ENCODE measurements around the gene BEST3.
"Not testable (repeated sequence)": the region's sequence is repeated elsewhere in the genome, so short reads cannot be mapped to it uniquely, and the experiment has no call there.

Gene BEST3

GRCh38 chr12:69676257-69677012, 22.7 kb downstream of the BEST3 start:
- Histone ChIP-seq H3K4me1 (no peaks in the 10 kb centered on the region), H3K9ac (no peak overlapping the region), H3K4me3 (no peak overlapping the region), H3K9me3 (replicated peaks in 1 of 11) (no peaks in the 10 kb centered on the region), H3K36me3 (no peaks in the 10 kb centered on the region), H3K27me3 (no peaks in the 10 kb centered on the region), H3K4me2 (no peak overlapping the region), H3K27ac (no peak overlapping the region), H4K20me1 (no peaks in the 10 kb centered on the region)
- TF ChIP-seq Cebpa-rat (IDR thresholded peaks at IDR 0.05): no peak

GRCh38 chr12:69672195-69672594, 26.9 kb downstream of the BEST3 start:
- Histone ChIP-seq H3K4me3 (no peak overlapping the region), H3K4me2 (no peak overlapping the region), H3K9me3 (replicated peaks in 1 of 11) (no peaks in the 10 kb centered on the region), H3K4me1 (no peaks in the 10 kb centered on the region), H3K9ac (no peak overlapping the region), H3K27ac (no peak overlapping the region), H4K20me1 (no peaks in the 10 kb centered on the region), H3K36me3 (no peaks in the 10 kb centered on the region), H3K27me3 (no peaks in the 10 kb centered on the region)
- TF ChIP-seq Cebpa-rat (IDR thresholded peaks at IDR 0.05): no peak

- Histone ChIP-seq H3K27me3 (no peaks in the 10 kb centered on the region), H3K4me1 (no peaks in the 10 kb centered on the region), H3K9ac (no peak overlapping the region), H3K36me3 (no peaks in the 10 kb centered on the region), H3K27ac (no peak overlapping the region), H3K4me2 (no peak overlapping the region), H3K9me3 (replicated peaks in 1 of 11) (no peaks in the 10 kb centered on the region), H4K20me1 (no peaks in the 10 kb centered on the region), H3K4me3 (no peak overlapping the region)
- no peak for TF ChIP-seq Cebpa-rat (IDR thresholded peaks at IDR 0.05)
These were observed 27.5 kb downstream of the BEST3 start for GRCh38 chr12:69671597-69671996.

GRCh38 chr12:69666798-69667197, 32.3 kb downstream of the BEST3 start:
- Histone ChIP-seq H4K20me1 (no peaks in the 10 kb centered on the region), H3K36me3 (no peaks in the 10 kb centered on the region)

GRCh38 chr12:69664930-69665377, 34.1 kb downstream of the BEST3 start:
- H3K4me3 ChIP-seq; H3K36me3 ChIP-seq; H3K9ac ChIP-seq; H3K9me3 ChIP-seq (replicated peaks in 1 of 11); H3K4me1 ChIP-seq; H3K4me2 ChIP-seq; H3K27me3 ChIP-seq; H4K20me1 ChIP-seq; H3K27ac ChIP-seq: not testable (repeated sequence)

More at GRCh38 chr12:69666798-69667197, 32.3 kb downstream of the BEST3 start:
- no peak for TF ChIP-seq Cebpa-rat (IDR thresholded peaks at IDR 0.05)
- no peaks in the 10 kb centered on the region for H3K4me1 ChIP-seq
- no peaks in the 10 kb centered on the region for H3K9me3 ChIP-seq (replicated peaks in 1 of 11)
- H3K9ac ChIP-seq: no peak overlapping the region
- H3K4me3 ChIP-seq: no peak overlapping the region
- no peak overlapping the region for H3K4me2 ChIP-seq
- H3K27ac ChIP-seq: no peak overlapping the region
- H3K27me3 ChIP-seq: no peaks in the 10 kb centered on the region

GRCh38 chr12:69663726-69664125, 35.4 kb downstream of the BEST3 start:
- Histone ChIP-seq H3K9me3 (replicated peaks in 1 of 11) (no peaks in the 10 kb centered on the region), H3K4me3 (no peak overlapping the region), H3K9ac (no peak overlapping the region), H3K27ac (no peak overlapping the region), H3K27me3 (no peaks in the 10 kb centered on the region), H3K36me3 (no peaks in the 10 kb centered on the region), H4K20me1 (no peaks in the 10 kb centered on the region), H3K4me2 (no peak overlapping the region), H3K4me1 (no peaks in the 10 kb centered on the region)
- TF ChIP-seq Cebpa-rat (IDR thresholded peaks at IDR 0.05): no peak

GRCh38 chr12:69662764-69663163, 36.3 kb downstream of the BEST3 start:
- no peaks in the 10 kb centered on the region for H3K36me3 ChIP-seq
- H4K20me1 ChIP-seq: no peaks in the 10 kb centered on the region
- no peaks in the 10 kb centered on the region for H3K27me3 ChIP-seq
- no peaks in the 10 kb centered on the region for H3K9me3 ChIP-seq (replicated peaks in 1 of 11)
- no peak overlapping the region for H3K9ac ChIP-seq
- no peak overlapping the region for H3K4me3 ChIP-seq
- no peaks in the 10 kb centered on the region for H3K4me1 ChIP-seq
- no peak overlapping the region for H3K27ac ChIP-seq
- no peak for TF ChIP-seq Cebpa-rat (IDR thresholded peaks at IDR 0.05)
- H3K4me2 ChIP-seq: no peak overlapping the region

GRCh38 chr12:69661386-69661785, 37.7 kb downstream of the BEST3 start:
- TF ChIP-seq Cebpa-rat (IDR thresholded peaks at IDR 0.05): no peak

GRCh38 chr12:69660164-69660863, 38.8 kb downstream of the BEST3 start:
- no peaks in the 10 kb centered on the region for H4K20me1 ChIP-seq
- H3K4me3 ChIP-seq: no peak overlapping the region
- no peak overlapping the region for H3K4me2 ChIP-seq
- peaks cover 0 to under 1% (median 0%) of the 10 kb centered on the region in 10 experiments; a peak in 1 of 20 replicates for H3K4me1 ChIP-seq
- no peaks in the 10 kb centered on the region for H3K27me3 ChIP-seq
- H3K27ac ChIP-seq: no peak overlapping the region
- TF ChIP-seq Cebpa-rat (IDR thresholded peaks at IDR 0.05): 0 out of 22 replicates have a peak, but pooled peaks of 1 of the 11 experiments have one; percentile 12
- H3K9me3 ChIP-seq (replicated peaks in 1 of 11): no peaks in the 10 kb centered on the region
- H3K36me3 ChIP-seq: no peaks in the 10 kb centered on the region
- H3K9ac ChIP-seq: no peak overlapping the region

More at GRCh38 chr12:69661386-69661785, 37.7 kb downstream of the BEST3 start:
- Histone ChIP-seq H3K9me3 (replicated peaks in 1 of 11) (no peaks in the 10 kb centered on the region), H4K20me1 (no peaks in the 10 kb centered on the region), H3K4me1 (no peaks in the 10 kb centered on the region), H3K36me3 (no peaks in the 10 kb centered on the region), H3K4me3 (no peak overlapping the region), H3K9ac (no peak overlapping the region), H3K27me3 (no peaks in the 10 kb centered on the region), H3K27ac (no peak overlapping the region), H3K4me2 (no peak overlapping the region)

GRCh38 chr12:69658203-69658602, 40.9 kb downstream of the BEST3 start:
- Histone ChIP-seq H3K27me3 (no peaks in the 10 kb centered on the region), H3K9me3 (replicated peaks in 1 of 11) (no peaks in the 10 kb centered on the region), H4K20me1 (no peaks in the 10 kb centered on the region), H3K4me1 (peaks cover 0 to 12% (median 2%) of the 10 kb centered on the region in 10 experiments; a peak in 6 of 20 replicates), H3K9ac (no peak overlapping the region), H3K36me3 (no peaks in the 10 kb centered on the region), H3K4me3 (no peak overlapping the region), H3K4me2 (no peak overlapping the region), H3K27ac (no peak overlapping the region)
- no peak for TF ChIP-seq Cebpa-rat (IDR thresholded peaks at IDR 0.05)
